Measurements from ENCODE around the gene GNAO1.

GRCh38 chr16:56329887-56330286 lies 138.6 kb downstream of the GNAO1 start:
- TF ChIP-seq POLR2A (IDR thresholded peaks at IDR 0.05) (no peak), CTCF (IDR thresholded peaks at IDR 0.05) (no peak)

All from esophagus squamous epithelium (tissue), 4 donors.